Colonic mucosa (tissue), 4 donors: ENCODE measurements around the gene ATE1. TPM values are rescaled to one million over a fixed set of nuclear protein-coding genes. Genes with fewer than 3 reads are reported as not detected.
"Not testable (repeated sequence)": the region's sequence is repeated elsewhere in the genome, so short reads cannot be mapped to it uniquely, and the experiment has no call there.

Source experiments
- DNase-seq: peaks from one replicate; pipeline ENCODE4 v3.0.0-alpha.2; 2020
- H3K27ac ChIP-seq: fragments of 200-600 bp; one replicate; pipeline ENCODE4 v1.8.0; 2021
- H3K27me3 ChIP-seq: fragments of 200-600 bp; one replicate; pipeline ENCODE4 v1.8.0; 2021
- H3K36me3 ChIP-seq: fragments of 200-600 bp; one replicate; pipeline ENCODE4 v1.8.0; 2021
- H3K4me1 ChIP-seq: fragments of 200-600 bp; one replicate; pipeline ENCODE4 v1.8.0; 2021; ENCODE audit warnings: mild to moderate bottlenecking
- H3K4me3 ChIP-seq: fragments of 200-600 bp; one replicate; pipeline ENCODE4 v1.8.0; 2021
- H3K9ac ChIP-seq, 2 donors: one replicate each; pipeline ENCODE4 v1.7.0; 2013; ENCODE audit warnings: control low read depth in 2 of 2, low read depth in 2 of 2, low read length in 2 of 2
- H3K9me3 ChIP-seq: fragments of 200-600 bp; one replicate; pipeline ENCODE4 v1.8.0; 2021
- CTCF ChIP-seq: fragments of 200-600 bp; IDR thresholded peaks from one replicate; pipeline ENCODE4 v1.8.0; 2022; ENCODE audit warnings: antibody characterized with exemption, mild to moderate bottlenecking
- intact Hi-C: fragments of 100-400 bp; cut with DNase I; formaldehyde crosslinking; loops from one replicate; pipeline ENCODE4 v1.14.1; 2022
- total RNA-seq, 2 donors: library from RNA; stranded (reverse); fragmentation: NEBNext Ultra II Directional in 1 of 2; extraction: Animal tissue kit (Norgen Biotek cat#: 25700) in 1 of 2; gene quantifications; one replicate each; pipeline ENCODE4 v1.2.1, GENCODE V29; 2021
- donor health status: healthy.
- donor health status: DM: no; HTN: no; CAD: no.
- donor health status: DM: no; HTN: no; CAD: no.

The ATE1 gene
- total RNA-seq, 2 donors from 2014 or later, result 32.9 to 78.0 TPM

- no peak for DNase-seq
- TF ChIP-seq CTCF, result no peak
- H3K4me1 ChIP-seq, result no peaks in the 10 kb centered on the region
- H3K27ac ChIP-seq, result no peak overlapping the region
- no peak overlapping the region for H3K9ac ChIP-seq
- intact Hi-C loops, result no loop called here
- H3K4me3 ChIP-seq, result no peak overlapping the region
- H3K9me3 ChIP-seq, result no peaks in the 10 kb centered on the region
- H3K36me3 ChIP-seq, result no peaks in the 10 kb centered on the region
- no peaks in the 10 kb centered on the region for H3K27me3 ChIP-seq
Observed at GRCh38 chr10:121708728-121709674, 218.8 kb downstream of the ATE1 start.

GRCh38 chr10:121702351-121703320 is 225.2 kb downstream of the ATE1 start:
- H3K4me3 ChIP-seq, result no peak overlapping the region
- intact Hi-C loops, result no loop called here
- H3K27me3 ChIP-seq, result no peaks in the 10 kb centered on the region
- no peaks in the 10 kb centered on the region for H3K9me3 ChIP-seq
- no peak overlapping the region for H3K27ac ChIP-seq
- no peaks in the 10 kb centered on the region for H3K4me1 ChIP-seq
- H3K9ac ChIP-seq, result no peak overlapping the region
- no peak for TF ChIP-seq CTCF
- no peak for DNase-seq
- no peaks in the 10 kb centered on the region for H3K36me3 ChIP-seq

GRCh38 chr10:121700416-121700815 is 227.4 kb downstream of the ATE1 start:
- H3K9me3 ChIP-seq, result no peaks in the 10 kb centered on the region
- no peak overlapping the region for H3K27ac ChIP-seq
- TF ChIP-seq CTCF, result no peak
- intact Hi-C loops, result no loop called here
- no peak overlapping the region for H3K9ac ChIP-seq
- no peaks in the 10 kb centered on the region for H3K36me3 ChIP-seq
- DNase-seq, result no peak
- no peaks in the 10 kb centered on the region for H3K27me3 ChIP-seq
- H3K4me1 ChIP-seq, result no peaks in the 10 kb centered on the region
- H3K4me3 ChIP-seq, result no peak overlapping the region

GRCh38 chr10:121699703-121700102 is 228.1 kb downstream of the ATE1 start:
- intact Hi-C loops, DNase-seq: not testable (repeated sequence)

GRCh38 chr10:121698902-121699301 is 228.9 kb downstream of the ATE1 start:
- no peak for TF ChIP-seq CTCF
- no peaks in the 10 kb centered on the region for H3K9me3 ChIP-seq
- H3K27me3 ChIP-seq, result no peaks in the 10 kb centered on the region
- no peaks in the 10 kb centered on the region for H3K4me1 ChIP-seq
- no peaks in the 10 kb centered on the region for H3K36me3 ChIP-seq
- no peak overlapping the region for H3K4me3 ChIP-seq
- no peak for DNase-seq
- H3K9ac ChIP-seq, result no peak overlapping the region
- H3K27ac ChIP-seq, result no peak overlapping the region
- intact Hi-C loops, result no loop called here

More at GRCh38 chr10:121699703-121700102, 228.1 kb downstream of the ATE1 start:
- H3K9me3 ChIP-seq, H3K4me1 ChIP-seq, H3K27ac ChIP-seq, H3K27me3 ChIP-seq, H3K36me3 ChIP-seq, H3K4me3 ChIP-seq, H3K9ac ChIP-seq: not testable (repeated sequence)
